H9 (cell line): ENCODE data around the gene MRPL16. TPM values are rescaled to one million over a fixed set of nuclear protein-coding genes. Genes with fewer than 3 reads are reported as not detected.

Experiments used
- DNase-seq: peaks from one replicate; pipeline ENCODE4 v3.0.0-alpha.2; 2017
- H2AFZ ChIP-seq: one replicate; pipeline ENCODE4 v1.6.1; 2013; ENCODE audit warnings: mild to moderate bottlenecking, low read length, control low read depth, moderate library complexity
- H2AK5ac ChIP-seq: 2 replicates; pipeline ENCODE4 v1.6.1; 2013; ENCODE audit warnings: low read length, control low read depth, mixed read lengths; ENCODE audit not compliant: insufficient read length
- H2BK120ac ChIP-seq: one replicate; pipeline ENCODE4 v1.6.1; 2013; ENCODE audit warnings: low read depth, mild to moderate bottlenecking, low read length, control low read depth, inconsistent platforms; ENCODE audit not compliant: poor library complexity, severe bottlenecking
- H2BK12ac ChIP-seq: 2 replicates; pipeline ENCODE4 v1.6.1; 2013; ENCODE audit warnings: low read length, control low read depth, mixed read lengths, low read depth; ENCODE audit not compliant: insufficient read length
- H2BK15ac ChIP-seq: 2 replicates; pipeline ENCODE4 v1.6.1; 2013; ENCODE audit warnings: low read depth, low read length, control low read depth
- H2BK20ac ChIP-seq: one replicate; pipeline ENCODE4 v1.6.1; 2013; ENCODE audit warnings: low read depth, mild to moderate bottlenecking, low read length, control low read depth, inconsistent platforms; ENCODE audit not compliant: poor library complexity, severe bottlenecking
- H2BK5ac ChIP-seq: 2 replicates; pipeline ENCODE4 v1.6.1; 2013; ENCODE audit warnings: low read length, control low read depth, mixed read lengths; ENCODE audit not compliant: insufficient read length
- H3K14ac ChIP-seq: 2 replicates; pipeline ENCODE4 v1.6.1; 2013; ENCODE audit warnings: low read length, control low read depth; ENCODE audit not compliant: insufficient read depth
- H3K18ac ChIP-seq: 2 replicates; pipeline ENCODE4 v1.6.1; 2013; ENCODE audit warnings: low read depth, mild to moderate bottlenecking, mixed read lengths, low read length, control low read depth; ENCODE audit not compliant: insufficient read length
- H3K23ac ChIP-seq: 2 replicates; pipeline ENCODE4 v1.6.1; 2013; ENCODE audit warnings: low read length, control low read depth, mixed read lengths, low read depth; ENCODE audit not compliant: insufficient read length
- H3K23me2 ChIP-seq: 2 replicates; pipeline ENCODE4 v1.6.1; 2013; ENCODE audit warnings: low read depth, mild to moderate bottlenecking, mixed read lengths, low read length, control low read depth; ENCODE audit not compliant: insufficient read length, poor library complexity, severe bottlenecking
- H3K27ac ChIP-seq: 2 replicates; pipeline ENCODE4 v1.5.1; 2013; ENCODE audit warnings: low read length, control low read depth, mixed read lengths, low read depth; ENCODE audit not compliant: insufficient read length
- H3K27me3 ChIP-seq: 2 replicates; pipeline ENCODE4 v1.6.1; 2013; ENCODE audit warnings: low read length, control low read depth, inconsistent platforms; ENCODE audit not compliant: insufficient read depth
- H3K4ac ChIP-seq: 2 replicates; pipeline ENCODE4 v1.6.1; 2013; ENCODE audit warnings: low read depth, mild to moderate bottlenecking, control low read depth, inconsistent platforms, low read length, moderate library complexity
- H3K4me1 ChIP-seq: 2 replicates; pipeline ENCODE4 v1.6.1; 2013; ENCODE audit warnings: low read length, control low read depth, inconsistent platforms; ENCODE audit not compliant: insufficient read depth
- H3K4me2 ChIP-seq: 2 replicates; pipeline ENCODE4 v1.6.1; 2013; ENCODE audit warnings: low read length, control low read depth, mixed read lengths; ENCODE audit not compliant: insufficient read length, insufficient read depth
- H3K56ac ChIP-seq: 2 replicates; pipeline ENCODE4 v1.6.1; 2013; ENCODE audit warnings: low read depth, mild to moderate bottlenecking, mixed read lengths, low read length, control low read depth; ENCODE audit not compliant: insufficient read length
- H3K79me1 ChIP-seq: 2 replicates; pipeline ENCODE4 v1.6.1; 2013; ENCODE audit warnings: low read depth, mild to moderate bottlenecking, moderate library complexity, low read length, control low read depth, inconsistent platforms; ENCODE audit not compliant: insufficient read depth, poor library complexity, severe bottlenecking
- H3K79me2 ChIP-seq: 2 replicates; pipeline ENCODE4 v1.6.1; 2013; ENCODE audit warnings: low read length, control low read depth, inconsistent platforms; ENCODE audit not compliant: insufficient read depth
- H3K9ac ChIP-seq: 2 replicates; pipeline ENCODE4 v1.6.1; 2013; ENCODE audit warnings: low read length, control low read depth, mixed read lengths; ENCODE audit not compliant: insufficient read length; ENCODE audit errors: extremely low read depth
- H3K9me3 ChIP-seq: one replicate; pipeline ENCODE4 v1.6.1; 2013; ENCODE audit warnings: low read depth, low read length, inconsistent platforms; ENCODE audit not compliant: control insufficient read depth
- H3T11ph ChIP-seq: one replicate; pipeline ENCODE4 v1.6.1; 2013; ENCODE audit warnings: mild to moderate bottlenecking, low read length, control low read depth, inconsistent platforms
- H4K20me1 ChIP-seq: one replicate; pipeline ENCODE4 v1.6.1; 2013; ENCODE audit not compliant: control insufficient read depth, insufficient read length, insufficient read depth
- H4K5ac ChIP-seq: 2 replicates; pipeline ENCODE4 v1.6.1; 2013; ENCODE audit warnings: low read depth, mild to moderate bottlenecking, mixed read lengths, low read length, control low read depth; ENCODE audit not compliant: insufficient read length
- H4K8ac ChIP-seq: replicated peaks from 2 replicates; pipeline ENCODE4 v1.6.1; 2013; ENCODE audit warnings: low read length, control low read depth, mixed read lengths, low read depth; ENCODE audit not compliant: insufficient read length
- H4K91ac ChIP-seq: 2 replicates; pipeline ENCODE4 v1.6.1; 2013; ENCODE audit warnings: low read depth, mild to moderate bottlenecking, moderate library complexity, mixed read lengths, low read length, control low read depth; ENCODE audit not compliant: insufficient read length
- H3K27ac Mint-ChIP-seq, 3 experiments: 2 replicates in 2 of 3; 3 replicates in 1 of 3; pipeline ENCODE4 v1.8.0; 2020 to 2021; ENCODE audit warnings: mixed read lengths in 3 of 3, mild to moderate bottlenecking in 1 of 3, moderate library complexity in 1 of 3
- H3K27me3 Mint-ChIP-seq: 2 replicates; pipeline ENCODE4 v1.8.0; 2021; ENCODE audit warnings: low read depth, mild to moderate bottlenecking, moderate library complexity, mixed read lengths
- H3K36me3 Mint-ChIP-seq, 3 experiments: 2 replicates in 2 of 3; 3 replicates in 1 of 3; pipeline ENCODE4 v1.8.0; 2020 to 2021; ENCODE audit warnings: low read depth in 3 of 3, mixed read lengths in 3 of 3; ENCODE audit not compliant: insufficient read depth in 1 of 3
- H3K4me1 Mint-ChIP-seq, 2 experiments: 2 replicates each; pipeline ENCODE4 v1.8.0; 2020; ENCODE audit warnings: mixed read lengths in 2 of 2
- H3K4me3 Mint-ChIP-seq, 2 experiments: 2 replicates in 1 of 2; 3 replicates in 1 of 2; pipeline ENCODE4 v1.8.0; 2020 to 2021; ENCODE audit warnings: mild to moderate bottlenecking in 2 of 2, mixed read lengths in 2 of 2, moderate library complexity in 1 of 2
- H3K9me3 Mint-ChIP-seq, 2 experiments: 2 replicates in 1 of 2; 3 replicates in 1 of 2; pipeline ENCODE4 v1.8.0; 2020; ENCODE audit warnings: mild to moderate bottlenecking in 2 of 2, mixed read lengths in 2 of 2, moderate library complexity in 1 of 2
- CTCF ChIP-seq: fragments of 200-600 bp; sonication (generic); conservative IDR thresholded peaks from 3 replicates; pipeline ENCODE4 v1.8.0; 2021; ENCODE audit warnings: antibody characterized with exemption, mild to moderate bottlenecking
- WGBS: extraction: QIAGEN DNeasy Blood & Tissue Kit; methylation state at CpG from one replicate; pipeline ENCODE4 v1.1.7; 2013; ENCODE audit warnings: missing lambda C conversion rate, low lambda C conversion rate, mixed read lengths; ENCODE audit not compliant: insufficient read length; ENCODE audit errors: extremely low coverage; 5-methylcytosine and 5-hydroxymethylcytosine counted together
- total RNA-seq: library from RNA; stranded (reverse); gene quantifications from 2 replicates; pipeline ENCODE4 v1.2.1, GENCODE V29; 2021

The MRPL16 gene
- total RNA-seq, 1 experiment from 2014 or later = 87.1 TPM

- H3K79me1 ChIP-seq = peaks cover 17% of the 10 kb centered on the region
- no peak overlapping the region for H3K27ac ChIP-seq
- H2BK5ac ChIP-seq = no peak overlapping the region
- H3K9me3 ChIP-seq = no peaks in the 10 kb centered on the region
- no peak overlapping the region for H3K4me2 ChIP-seq
- H3K27me3 Mint-ChIP-seq = peaks cover 4% of the 10 kb centered on the region
- no peak overlapping the region for H2BK120ac ChIP-seq
- TF ChIP-seq CTCF = no peak
- DNase-seq = no peak
- peaks cover 5 to 13% (median 7%) of the 10 kb centered on the region in 3 experiments; a peak in 6 of 7 replicates for H3K36me3 Mint-ChIP-seq
- H2BK15ac ChIP-seq = no peak overlapping the region
- H3K23me2 ChIP-seq = peaks cover 5% of the 10 kb centered on the region
- H3K18ac ChIP-seq = no peak overlapping the region
- H4K5ac ChIP-seq = no peak overlapping the region
- no peak overlapping the region for H2AFZ ChIP-seq
- H3K9me3 Mint-ChIP-seq = no peaks in the 10 kb centered on the region
- H3K27me3 ChIP-seq = no peaks in the 10 kb centered on the region
- H4K20me1 ChIP-seq = no peaks in the 10 kb centered on the region
- H3K23ac ChIP-seq = no peak overlapping the region
- H3T11ph ChIP-seq = no peak overlapping the region
- no peak overlapping the region for H3K4me3 Mint-ChIP-seq
- H3K9ac ChIP-seq = no peak overlapping the region
- H3K56ac ChIP-seq = no peak overlapping the region
- H3K14ac ChIP-seq = no peak overlapping the region
- no peak overlapping the region for H2BK12ac ChIP-seq
- H2BK20ac ChIP-seq = no peak overlapping the region
- no peak overlapping the region for H4K8ac ChIP-seq
- H2AK5ac ChIP-seq = no peak overlapping the region
- H3K4me1 Mint-ChIP-seq = peaks cover 28 to 35% of the 10 kb centered on the region in 2 experiments
- H3K79me2 ChIP-seq = peaks cover 33% of the 10 kb centered on the region; the same call in 1 of the 2 replicates
- 0 out of 2 replicates have a peak, but pooled peaks cover 4% of the 10 kb centered on the region for H3K4me1 ChIP-seq
- H3K4ac ChIP-seq = no peak overlapping the region
- no peak overlapping the region for H4K91ac ChIP-seq
- H3K27ac Mint-ChIP-seq = no peak overlapping the region
- no CpG with 5 or more reads among the region's 4 CpGs for WGBS
Measured at GRCh38 chr11:59760771-59761170, 49.8 kb downstream of the MRPL16 start.
